IMR-90 (cell line): ENCODE data around the gene ASB9. TPM values are rescaled to one million over a fixed set of nuclear protein-coding genes. Genes with fewer than 3 reads are reported as not detected.
A peak's percentile ranks its signal among the peaks of the same experiment; 100 is the strongest.

ENCODE experiments used
- ATAC-seq: fragments of 200-7000 bp; cut with Tn5 transposase; 2 replicates; pipeline ENCODE4 v1.9.1; 2020; ENCODE audit warnings: low read depth, mild to moderate bottlenecking, moderate library complexity
- BruUV-seq: library from RNA; stranded (reverse); fragments of 400-500 nt; replicated peaks from 2 replicates; lab custom pipeline; 2021; lab: Mats Ljungman, UMichigan
- CTCF ChIA-PET: fragments of 300-600 bp; formaldehyde crosslinking; extraction: SDS; loops from one replicate; lab custom pipeline; 2021; ENCODE audit warnings: antibody characterized with exemption; lab: Yijun Ruan, JAX
- POLR2A ChIA-PET: fragments of 300-600 bp; sonication (Branson Sonifier 250); formaldehyde crosslinking; loops from one replicate; lab custom pipeline; 2022; ENCODE audit warnings: antibody characterized with exemption; ENCODE audit not compliant: unreplicated experiment; lab: Charles Lee
- DNase-seq: peaks from one replicate; pipeline ENCODE4 v3.0.0; 2013
- H2AFZ ChIP-seq: replicated peaks from 2 replicates; pipeline ENCODE3; 2013; ENCODE audit warnings: low read length, mild to moderate bottlenecking; ENCODE audit not compliant: poor library complexity
- H2AK5ac ChIP-seq: 2 replicates; pipeline ENCODE4 v1.6.1; 2013; ENCODE audit warnings: low read depth, low read length, inconsistent platforms
- H2AK9ac ChIP-seq: replicated peaks from 2 replicates; pipeline ENCODE3; 2013; ENCODE audit warnings: mild to moderate bottlenecking, low read depth, low read length, moderate library complexity; ENCODE audit not compliant: poor library complexity
- H2BK120ac ChIP-seq: 2 replicates; pipeline ENCODE4 v1.6.1; 2013; ENCODE audit warnings: low read depth, low read length, inconsistent platforms
- H2BK15ac ChIP-seq: 3 replicates; pipeline ENCODE4 v1.6.1; 2013; ENCODE audit warnings: low read depth, low read length, inconsistent platforms
- H2BK20ac ChIP-seq: 2 replicates; pipeline ENCODE4 v1.6.1; 2013; ENCODE audit warnings: low read depth, mild to moderate bottlenecking, inconsistent platforms, low read length, moderate library complexity
- H2BK5ac ChIP-seq: 2 replicates; pipeline ENCODE4 v1.6.1; 2013; ENCODE audit warnings: mild to moderate bottlenecking, low read depth, low read length, inconsistent platforms; ENCODE audit not compliant: poor library complexity, severe bottlenecking
- H3K14ac ChIP-seq: replicated peaks from 2 replicates; pipeline ENCODE4 v1.6.1; 2013; ENCODE audit warnings: low read depth, low read length, inconsistent platforms
- H3K18ac ChIP-seq: 2 replicates; pipeline ENCODE4 v1.6.1; 2013; ENCODE audit warnings: low read depth, low read length, control low read depth
- H3K23ac ChIP-seq: 2 replicates; pipeline ENCODE4 v1.6.1; 2013; ENCODE audit warnings: low read depth, low read length, inconsistent platforms
- H3K27ac ChIP-seq: 2 replicates; pipeline ENCODE4 v1.5.1; 2013; ENCODE audit warnings: mild to moderate bottlenecking, control low read depth, low read length; ENCODE audit not compliant: insufficient read depth
- H3K27me3 ChIP-seq: 2 replicates; pipeline ENCODE4 v1.6.1; 2013; ENCODE audit warnings: low read length; ENCODE audit not compliant: control insufficient read depth, insufficient read depth
- H3K36me3 ChIP-seq: 2 replicates; pipeline ENCODE4 v1.6.1; 2013; ENCODE audit warnings: low read length, mixed read lengths; ENCODE audit not compliant: control insufficient read depth, insufficient read depth
- H3K4ac ChIP-seq: 2 replicates; pipeline ENCODE4 v1.6.1; 2013; ENCODE audit warnings: low read depth, low read length, inconsistent platforms
- H3K4me1 ChIP-seq: 2 replicates; pipeline ENCODE4 v1.6.1; 2013; ENCODE audit warnings: low read length, mixed read lengths; ENCODE audit not compliant: control insufficient read depth, insufficient read depth
- H3K4me2 ChIP-seq: 2 replicates; pipeline ENCODE4 v1.6.1; 2013; ENCODE audit warnings: low read depth, mild to moderate bottlenecking, control low read depth, low read length, moderate library complexity
- H3K4me3 ChIP-seq: 2 replicates; pipeline ENCODE4 v1.5.1; 2013; ENCODE audit warnings: low read depth, mild to moderate bottlenecking, control low read depth, low read length, moderate library complexity; ENCODE audit not compliant: insufficient read depth
- H3K56ac ChIP-seq: 2 replicates; pipeline ENCODE4 v1.6.1; 2013; ENCODE audit warnings: low read length, inconsistent platforms; ENCODE audit not compliant: insufficient read depth; ENCODE audit errors: extremely low read depth
- H3K79me1 ChIP-seq, 2 experiments: 2 replicates each; pipeline ENCODE4 v1.6.1; 2013; ENCODE audit warnings: low read length in 2 of 2, inconsistent platforms in 1 of 2, low read depth in 1 of 2
- H3K9ac ChIP-seq: 2 replicates; pipeline ENCODE4 v1.6.1; 2013; ENCODE audit warnings: low read depth, low read length, control low read depth
- H3K9me1 ChIP-seq: 2 replicates; pipeline ENCODE4 v1.6.1; 2013; ENCODE audit warnings: low read length, inconsistent platforms; ENCODE audit not compliant: insufficient read depth
- H3K9me3 ChIP-seq: 2 replicates; pipeline ENCODE4 v1.6.1; 2013; ENCODE audit warnings: low read length; ENCODE audit not compliant: control insufficient read depth, insufficient read depth
- H4K20me1 ChIP-seq: 2 replicates; pipeline ENCODE4 v1.6.1; 2013; ENCODE audit warnings: low read length, inconsistent platforms; ENCODE audit not compliant: insufficient read depth
- H4K5ac ChIP-seq: 2 replicates; pipeline ENCODE4 v1.6.1; 2013; ENCODE audit warnings: mild to moderate bottlenecking, low read depth, low read length, control low read depth
- H4K8ac ChIP-seq, 2 experiments: 2 replicates each; pipeline ENCODE4 v1.6.1; 2013; ENCODE audit warnings: low read depth in 2 of 2, low read length in 2 of 2, control low read depth in 1 of 2, inconsistent platforms in 1 of 2
- H4K91ac ChIP-seq: 2 replicates; pipeline ENCODE4 v1.6.1; 2013; ENCODE audit warnings: low read depth, low read length, inconsistent platforms; ENCODE audit not compliant: insufficient read depth
- MXI1 ChIP-seq: IDR thresholded peaks from 2 replicates; pipeline ENCODE4 v1.6.1; 2012; ENCODE audit warnings: low read depth, mild to moderate bottlenecking, low read length, moderate library complexity, borderline replicate concordance
- RFX5 ChIP-seq: IDR thresholded peaks from 2 replicates; pipeline ENCODE4 v1.8.0; 2012; ENCODE audit warnings: low read depth, mild to moderate bottlenecking, low read length, moderate library complexity
- WGBS, 2 experiments: methylation state at CpG; one replicate each; pipeline versions ENCODE4 v1.1.5 to v1.1.7; 2013; ENCODE audit warnings: missing lambda C conversion rate in 2 of 2; ENCODE audit not compliant: insufficient read length in 1 of 2; ENCODE audit errors: extremely low coverage in 2 of 2; 5-methylcytosine and 5-hydroxymethylcytosine counted together
- dilution Hi-C: fragments of 300-500 bp; cut with HindIII; formaldehyde crosslinking; loops from one replicate; pipeline ENCODE4 v1.14.3; 2018; ENCODE audit warnings: low sequenced_read_pairs; ENCODE audit not compliant: unreplicated experiment
- in situ Hi-C: fragments of 300-500 bp; cut with MboI; formaldehyde crosslinking; loops from 3 replicates; pipeline ENCODE4 v1.14.3; 2019; ENCODE audit warnings: low sequenced_read_pairs, inconsistent platforms, mixed read lengths
- intact Hi-C: fragments of 100-400 bp; cut with micrococcal nuclease; formaldehyde crosslinking; loops from 2 replicates; pipeline ENCODE4 v1.10.0; 2022
- polyA plus RNA-seq, 3 experiments: library from polyadenylated mRNA; depleted of rRNA; stranded (reverse); fragments of >200 nt; gene quantifications; 2 replicates each; pipeline ENCODE4 v1.2.3, GENCODE V29; 2012; ENCODE audit warnings: low replicate concordance in 1 of 3
- total RNA-seq: library from RNA; depleted of rRNA; stranded (reverse); fragments of >200 nt; gene quantifications from 2 replicates; pipeline ENCODE4 v1.2.3, GENCODE V29; 2012
- TF ChIP-seq, protein P1 (sequence below): fragments of 150-350 bp; IDR thresholded peaks from 2 replicates; pipeline ENCODE4 v1.6.1; 2017; ENCODE audit warnings: mild to moderate bottlenecking, antibody characterized with exemption, low read length, low read depth

ASB9 gene
- total and polyA plus RNA-seq, 2 of the 4 experiments (the other 2 are of a cell fraction), result 0.15 to 0.36 TPM

DNA sequence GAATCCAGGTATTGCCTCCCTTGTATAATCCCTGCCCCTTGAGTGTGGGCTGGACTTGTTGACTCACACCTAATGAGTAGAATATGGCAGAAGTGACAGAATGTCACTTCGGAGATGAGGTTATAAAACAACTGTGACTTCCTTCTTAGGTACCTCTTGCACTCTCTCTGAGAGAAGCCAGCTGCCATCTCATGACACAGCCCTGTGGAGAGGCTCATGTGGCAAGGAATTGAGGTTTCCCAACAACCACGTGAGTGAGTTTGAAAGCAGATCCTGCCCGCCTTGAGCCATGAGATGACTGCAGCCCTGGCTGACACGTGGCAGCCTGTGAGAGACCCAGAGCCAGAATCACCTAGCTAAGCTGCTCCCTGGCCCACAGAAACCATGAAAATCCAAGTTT, 32.0 kb upstream of the ASB9 start:
- Histone ChIP-seq H2BK20ac (no peak overlapping the region), H3K56ac (no peak overlapping the region), H2BK5ac (no peak overlapping the region), H3K79me1 (no peaks in the 10 kb centered on the region), H3K27ac (no peak overlapping the region), H3K27me3 (no peaks in the 10 kb centered on the region; the same call in 1 of the 2 replicates), H3K4me3 (no peak overlapping the region), H3K18ac (no peak overlapping the region), H2BK15ac (no peak overlapping the region), H2AFZ (peak overlapping the region; percentile 4), H2BK120ac (no peak overlapping the region), H3K9ac (no peak overlapping the region), H4K91ac (no peak overlapping the region), H4K8ac (no peak overlapping the region), H3K9me3 (no peaks in the 10 kb centered on the region), H4K20me1 (no peaks in the 10 kb centered on the region), H2AK5ac (no peak overlapping the region), H3K23ac (no peak overlapping the region), H2AK9ac (no peak overlapping the region), H3K4me1 (no peaks in the 10 kb centered on the region), H3K14ac (no peak overlapping the region), H3K36me3 (no peaks in the 10 kb centered on the region), H3K9me1 (no peaks in the 10 kb centered on the region), H3K4me2 (no peak overlapping the region), H4K5ac (no peak overlapping the region), H3K4ac (no peak overlapping the region)
- DNase-seq (peak; percentile 41), ATAC-seq (no peak)
- ChIA-PET POLR2A (no interaction called here), CTCF (no interaction called here)
- dilution Hi-C loops, result no loop called here
- BruUV-seq, result no TSS peak
- TF ChIP-seq, protein P1, sequence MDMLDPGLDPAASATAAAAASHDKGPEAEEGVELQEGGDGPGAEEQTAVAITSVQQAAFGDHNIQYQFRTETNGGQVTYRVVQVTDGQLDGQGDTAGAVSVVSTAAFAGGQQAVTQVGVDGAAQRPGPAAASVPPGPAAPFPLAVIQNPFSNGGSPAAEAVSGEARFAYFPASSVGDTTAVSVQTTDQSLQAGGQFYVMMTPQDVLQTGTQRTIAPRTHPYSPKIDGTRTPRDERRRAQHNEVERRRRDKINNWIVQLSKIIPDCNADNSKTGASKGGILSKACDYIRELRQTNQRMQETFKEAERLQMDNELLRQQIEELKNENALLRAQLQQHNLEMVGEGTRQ, result 0 out of 2 replicates have a peak, but pooled peaks have one; percentile 12
- TF ChIP-seq RFX5, result no peak
- 0 out of 2 replicates have a peak, but pooled peaks have one; percentile 31 for TF ChIP-seq MXI1
- intact Hi-C loops, result loop anchor here (2.0 kb wide), 1 partner anchor 169 kb away; no protein-coding TSS in a partner anchor
- 40% methylated on average over 3 of the region's 4 CpGs; no CpG with 5 or more reads in 1 of the 2 experiments for WGBS, 2 experiments
- in situ Hi-C loops, result no loop called here
